Body of pancreas (tissue), 4 donors: ENCODE data around the gene PHTF2.

Experiments used
- CTCF ChIP-seq, 7 experiments: fragments of 450-650 bp in 4 of 7; fragments of 200-600 bp in 3 of 7; sonication (generic) in 3 of 7; IDR thresholded peaks; one replicate each; pipeline ENCODE4 v1.5.1; 2016 to 2019; ENCODE audit warnings: antibody characterized with exemption in 7 of 7
- POLR2A ChIP-seq, 3 donors: fragments of 450-650 bp; IDR thresholded peaks; one replicate each; pipeline ENCODE4 v1.6.1; 2016; ENCODE audit warnings: antibody characterized with exemption in 3 of 3, mild to moderate bottlenecking in 2 of 3

- TF ChIP-seq CTCF (IDR thresholded peaks at IDR 0.05) = no peak
- no peak for TF ChIP-seq POLR2A (IDR thresholded peaks at IDR 0.05)
These were observed 134.8 kb downstream of the PHTF2 start for GRCh38 chr7:77933394-77933793.
